Kidney (tissue), 14 donors: Measurements from ENCODE around the gene GRPEL2. TPM values are rescaled to one million over a fixed set of nuclear protein-coding genes. Genes with fewer than 3 reads are reported as not detected.

Experiments used
- DNase-seq, 5 donors: peaks; one replicate each; pipeline ENCODE4 v3.0.0-alpha.2; 2013 to 2020
- FAIRE-seq: peaks from 2 replicates; lab custom pipeline; 2012; peaks lifted over from hg19 to GRCh38; lab: Jason Lieb, UNC
- H3K27ac ChIP-seq, 2 donors: one replicate each; pipeline ENCODE4 v1.7.0; 2013; ENCODE audit warnings: low read depth in 2 of 2, low read length in 2 of 2, inconsistent platforms in 1 of 2
- H3K27me3 ChIP-seq: one replicate; pipeline ENCODE4 v1.7.1; 2013; ENCODE audit warnings: low read length, inconsistent platforms; ENCODE audit not compliant: control insufficient read depth, insufficient read depth
- H3K36me3 ChIP-seq, 3 donors: one replicate each; pipeline versions ENCODE4 v1.7.0 to v1.7.1; 2013; ENCODE audit warnings: low read length in 3 of 3, control low read depth in 1 of 3, inconsistent platforms in 1 of 3; ENCODE audit not compliant: insufficient read depth in 3 of 3, control insufficient read depth in 2 of 3
- H3K4me1 ChIP-seq, 3 donors: one replicate each; pipeline versions ENCODE4 v1.7.0 to v1.7.1; 2013; ENCODE audit warnings: low read length in 3 of 3, inconsistent platforms in 1 of 3, low read depth in 1 of 3; ENCODE audit not compliant: control insufficient read depth in 2 of 3, insufficient read depth in 2 of 3
- H3K4me3 ChIP-seq, 3 donors: one replicate each; pipeline versions ENCODE4 v1.7.0 to v1.8.1; 2013; ENCODE audit warnings: low read length in 3 of 3, control low read depth in 1 of 3, inconsistent platforms in 1 of 3
- H3K9ac ChIP-seq, 3 donors: one replicate each; pipeline versions ENCODE4 v1.7.0 to v1.7.1; 2013; ENCODE audit warnings: low read length in 3 of 3, control low read depth in 1 of 3, inconsistent platforms in 1 of 3
- H3K9me3 ChIP-seq, 3 donors: one replicate each; pipeline versions ENCODE4 v1.7.0 to v1.7.1; 2013; ENCODE audit warnings: low read length in 3 of 3, control low read depth in 1 of 3, inconsistent platforms in 1 of 3; ENCODE audit not compliant: control insufficient read depth in 2 of 3, insufficient read depth in 1 of 3
- intact Hi-C: fragments of 100-400 bp; cut with DNase I; formaldehyde crosslinking; loops from one replicate; pipeline ENCODE4 v1.11.1; 2022
- polyA plus RNA-seq: library from polyadenylated mRNA; stranded (reverse); fragments of 350-450 nt; fragmentation: Illumina TruSeq; extraction: RNeasy Lipid Tissue Mini Kit (QIAGEN cat#74804); gene quantifications from one replicate; pipeline ENCODE4 v1.2.3, GENCODE V29; 2014; ENCODE audit warnings: low read depth, low replicate concordance; ENCODE audit not compliant: insufficient read depth
- total RNA-seq: library from RNA; stranded (reverse); fragmentation: NEBNext Ultra II Directional; extraction: Animal tissue kit (Norgen Biotek cat#: 25700); gene quantifications from one replicate; pipeline ENCODE4 v1.2.1, GENCODE V29; 2021
- TF ChIP-seq, protein P1 (sequence below): IDR thresholded peaks from 3 replicates; pipeline ENCODE4 v1.5.1; 2012; ENCODE audit warnings: mild to moderate bottlenecking, moderate library complexity, borderline replicate concordance; ENCODE audit not compliant: insufficient read depth; ENCODE audit errors: extremely low read depth
- donor health status: control.
- donor health status: control.
- donor health status: control.
- donor health status: control.
- donor health status: control.
- donor health status: DM: yes; HTN: yes; CAD: no.
- donor health status: Normal renal cell carcinoma (clear cell type).

The GRPEL2 gene
- total and polyA plus RNA-seq, 2 donors from 2014 or later = 7.6 to 16.9 TPM

GRCh38 chr5:149313151-149313841, 32.0 kb upstream of the GRPEL2 start:
- H3K4me1 ChIP-seq = peaks cover 0 to 9% (median 0%) of the 10 kb centered on the region in 3 donors

DNA sequence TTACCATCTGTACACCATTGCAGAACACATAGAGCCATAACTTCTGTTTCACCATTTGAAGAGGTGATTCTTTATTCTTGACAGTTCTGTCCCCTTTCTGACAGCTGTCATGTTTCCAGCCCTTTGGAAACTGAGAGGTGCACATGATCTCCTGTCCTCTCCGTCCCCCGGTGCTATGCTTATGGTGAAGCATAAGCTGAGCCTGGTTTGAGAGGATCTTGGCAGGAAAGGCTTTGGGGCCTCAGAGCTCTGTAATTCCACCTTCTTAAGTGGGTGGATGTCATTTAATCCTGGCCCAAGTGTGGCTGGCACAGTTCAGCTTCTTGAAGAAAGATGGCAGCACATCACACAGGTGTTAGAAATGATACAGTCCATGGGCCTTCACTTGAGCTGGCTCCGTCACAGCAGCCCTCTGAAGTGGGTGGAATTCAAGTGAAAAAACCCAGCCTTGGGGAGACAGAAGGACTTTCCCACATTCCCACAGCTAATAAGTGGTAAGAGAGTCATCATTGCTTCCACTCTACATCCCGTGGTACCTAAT, 30.7 kb upstream of the GRPEL2 start:
- no peaks in the 10 kb centered on the region for H3K36me3 ChIP-seq
- H3K4me1 ChIP-seq = peaks cover 0 to 11% (median 0%) of the 10 kb centered on the region in 3 donors
- no peaks in the 10 kb centered on the region for H3K27me3 ChIP-seq
- intact Hi-C loops = no loop called here
- TF ChIP-seq, protein P1, sequence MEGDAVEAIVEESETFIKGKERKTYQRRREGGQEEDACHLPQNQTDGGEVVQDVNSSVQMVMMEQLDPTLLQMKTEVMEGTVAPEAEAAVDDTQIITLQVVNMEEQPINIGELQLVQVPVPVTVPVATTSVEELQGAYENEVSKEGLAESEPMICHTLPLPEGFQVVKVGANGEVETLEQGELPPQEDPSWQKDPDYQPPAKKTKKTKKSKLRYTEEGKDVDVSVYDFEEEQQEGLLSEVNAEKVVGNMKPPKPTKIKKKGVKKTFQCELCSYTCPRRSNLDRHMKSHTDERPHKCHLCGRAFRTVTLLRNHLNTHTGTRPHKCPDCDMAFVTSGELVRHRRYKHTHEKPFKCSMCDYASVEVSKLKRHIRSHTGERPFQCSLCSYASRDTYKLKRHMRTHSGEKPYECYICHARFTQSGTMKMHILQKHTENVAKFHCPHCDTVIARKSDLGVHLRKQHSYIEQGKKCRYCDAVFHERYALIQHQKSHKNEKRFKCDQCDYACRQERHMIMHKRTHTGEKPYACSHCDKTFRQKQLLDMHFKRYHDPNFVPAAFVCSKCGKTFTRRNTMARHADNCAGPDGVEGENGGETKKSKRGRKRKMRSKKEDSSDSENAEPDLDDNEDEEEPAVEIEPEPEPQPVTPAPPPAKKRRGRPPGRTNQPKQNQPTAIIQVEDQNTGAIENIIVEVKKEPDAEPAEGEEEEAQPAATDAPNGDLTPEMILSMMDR = no peak
- no peak overlapping the region for H3K9ac ChIP-seq
- H3K9me3 ChIP-seq = no peaks in the 10 kb centered on the region
- H3K4me3 ChIP-seq = no peak overlapping the region
- FAIRE-seq (no peak), DNase-seq (no peak)
- H3K27ac ChIP-seq = no peak overlapping the region

More at GRCh38 chr5:149313151-149313841, 32.0 kb upstream of the GRPEL2 start:
- no peaks in the 10 kb centered on the region for H3K36me3 ChIP-seq
- no peak overlapping the region for H3K27ac ChIP-seq
- FAIRE-seq (no peak), DNase-seq (no peak)
- H3K9ac ChIP-seq = no peak overlapping the region
- H3K4me3 ChIP-seq = no peak overlapping the region
- TF ChIP-seq, protein P1 = no peak
- intact Hi-C loops = no loop called here
- H3K27me3 ChIP-seq = no peaks in the 10 kb centered on the region
- H3K9me3 ChIP-seq = no peaks in the 10 kb centered on the region

- Histone ChIP-seq H3K27me3 (no peaks in the 10 kb centered on the region), H3K36me3 (no peaks in the 10 kb centered on the region), H3K9me3 (no peaks in the 10 kb centered on the region), H3K4me3 (no peak overlapping the region), H3K27ac (no peak overlapping the region), H3K9ac (no peak overlapping the region), H3K4me1 (peaks cover 0 to 20% (median 9%) of the 10 kb centered on the region in 3 donors)
- DNase-seq = no peak
- intact Hi-C loops = no loop called here
- FAIRE-seq = no peak
- TF ChIP-seq, protein P1 = no peak
Observed at GRCh38 chr5:149315753-149316152, 29.5 kb upstream of the GRPEL2 start.
